Limb (tissue), 2 donors: Measurements from ENCODE around the gene ARID3A.

Source experiments
- DNase-seq, 2 donors: peaks; one replicate each; pipeline ENCODE4 v3.0.0-alpha.2; 2016; ENCODE audit errors: extremely low spot score in 2 of 2

ARID3A gene

GRCh38 chr19:986083-986482 lies 60.2 kb downstream of the ARID3A start:
- DNase-seq, result no peak

DNA sequence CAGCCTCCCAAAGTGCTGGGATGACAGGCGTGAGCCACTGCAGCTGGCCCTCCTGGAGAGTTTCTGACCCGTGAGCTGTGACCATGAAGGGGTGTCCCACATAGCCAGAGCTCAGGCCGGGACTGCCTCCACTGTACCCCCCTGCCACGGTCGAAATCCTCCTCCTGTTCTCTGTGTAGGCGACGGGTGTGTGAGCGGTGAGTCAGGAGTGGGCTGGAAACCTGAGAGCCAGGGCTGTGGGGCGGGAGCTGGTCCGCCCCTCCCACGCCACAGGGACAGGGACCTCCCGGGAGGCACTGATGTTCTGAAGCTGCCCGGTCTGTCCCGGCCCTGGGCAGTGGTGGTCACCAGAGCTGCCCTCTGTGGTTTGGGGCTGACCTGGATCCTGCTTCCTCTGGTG lies 62.2 kb downstream of the ARID3A start:
- DNase-seq, result no peak

GRCh38 chr19:988510-988909 lies 62.7 kb downstream of the ARID3A start:
- no peak for DNase-seq

DNA sequence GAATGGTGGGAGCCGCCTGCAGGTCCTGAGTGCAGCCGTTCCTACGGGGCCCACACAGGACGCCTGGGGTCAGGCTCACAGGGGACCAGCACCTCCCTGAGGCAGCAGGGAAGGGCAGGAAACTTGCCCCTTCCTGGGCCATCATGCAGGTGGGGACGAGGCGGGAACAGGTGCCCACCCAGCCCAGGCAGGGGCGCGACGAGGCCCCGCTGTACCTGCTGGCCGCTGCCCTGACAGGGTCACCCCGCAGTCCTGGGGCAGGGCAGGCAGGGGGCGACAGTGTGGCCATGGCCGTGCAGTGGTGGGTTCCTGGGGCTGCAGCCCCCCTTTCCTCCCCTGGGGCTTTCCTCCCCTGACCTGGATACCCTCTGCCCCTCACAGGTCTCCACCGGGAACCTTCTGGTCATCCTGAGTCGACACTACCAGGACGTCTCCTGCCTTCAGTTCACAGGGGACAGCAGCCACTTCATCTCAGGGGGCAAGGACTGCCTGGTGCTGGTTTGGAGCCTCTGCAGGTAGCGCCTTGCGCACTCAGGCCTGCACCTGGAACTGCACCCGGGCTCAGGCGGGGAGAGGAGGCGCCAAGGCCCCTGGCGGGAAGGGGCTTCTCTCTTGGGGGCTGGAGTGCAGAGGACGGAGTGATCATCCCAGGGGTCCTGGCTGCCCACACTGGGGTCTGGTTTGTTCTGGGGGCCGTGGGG lies 63.7 kb downstream of the ARID3A start:
- DNase-seq, result no peak

DNA sequence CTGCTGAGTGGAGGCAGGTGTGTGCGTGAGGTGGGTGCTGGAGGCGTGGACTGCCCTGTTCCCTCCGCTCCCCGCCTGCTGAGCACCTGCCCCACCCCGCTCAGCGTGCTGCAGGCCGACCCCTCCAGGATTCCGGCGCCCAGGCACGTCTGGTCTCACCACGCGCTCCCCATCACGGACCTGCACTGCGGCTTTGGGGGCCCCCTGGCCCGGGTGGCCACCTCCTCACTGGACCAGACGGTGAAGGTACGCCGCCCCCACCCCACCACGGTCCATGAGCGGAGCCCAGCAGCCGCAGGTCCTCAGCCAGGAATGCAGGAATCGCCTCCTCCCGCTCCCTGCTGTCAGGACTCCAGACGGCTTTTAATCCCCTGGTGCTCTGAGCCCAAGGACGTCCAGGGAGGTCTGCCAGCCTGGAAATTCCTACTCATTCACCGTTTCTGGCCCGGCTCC lies 64.3 kb downstream of the ARID3A start:
- no peak for DNase-seq

- DNase-seq, result no peak
Observed at GRCh38 chr19:990746-991145, 64.9 kb downstream of the ARID3A start.

DNA sequence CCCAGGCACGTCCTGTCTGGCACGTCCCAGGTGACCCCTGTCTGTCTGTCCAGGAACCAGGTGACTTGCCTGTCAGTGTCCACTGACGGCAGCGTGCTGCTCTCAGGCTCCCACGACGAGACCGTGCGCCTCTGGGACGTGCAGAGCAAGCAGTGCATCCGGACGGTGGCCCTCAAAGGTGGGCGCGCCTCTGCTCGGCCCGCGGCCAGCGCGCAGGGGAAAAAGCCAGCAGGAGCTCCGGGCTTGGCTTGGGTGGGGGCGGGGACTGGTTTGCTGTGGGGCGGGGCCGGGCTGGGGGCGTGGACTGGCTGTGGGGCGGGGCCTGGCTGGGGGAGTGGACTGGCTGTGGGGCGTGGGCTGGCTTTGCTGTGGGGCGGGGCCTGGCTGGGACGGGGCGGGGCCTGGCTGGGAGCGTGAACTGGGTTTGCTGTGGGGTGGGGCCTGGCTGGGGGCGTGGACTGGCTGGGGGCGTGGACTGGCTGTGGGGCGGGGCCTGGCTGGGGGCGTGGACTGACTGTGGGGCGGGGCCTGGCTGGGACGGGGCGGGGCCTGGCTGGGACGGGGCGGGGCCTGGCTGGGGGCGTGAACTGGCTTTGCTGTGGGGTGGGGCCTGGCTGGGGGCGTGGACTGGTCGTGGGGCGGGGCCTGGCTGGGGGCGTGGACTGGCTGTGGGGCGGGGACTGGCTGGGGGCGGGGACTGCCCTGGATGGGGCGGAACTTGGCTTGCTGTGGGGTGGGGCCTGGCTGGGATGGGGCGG lies 65.5 kb downstream of the ARID3A start:
- peak in 1 of 2 donors; percentile 65 for DNase-seq

- no peak for DNase-seq
Observed at GRCh38 chr19:991932-992669, 66.3 kb downstream of the ARID3A start.

- DNase-seq, result no peak
Observed at GRCh38 chr19:992670-993055, 66.8 kb downstream of the ARID3A start.

DNA sequence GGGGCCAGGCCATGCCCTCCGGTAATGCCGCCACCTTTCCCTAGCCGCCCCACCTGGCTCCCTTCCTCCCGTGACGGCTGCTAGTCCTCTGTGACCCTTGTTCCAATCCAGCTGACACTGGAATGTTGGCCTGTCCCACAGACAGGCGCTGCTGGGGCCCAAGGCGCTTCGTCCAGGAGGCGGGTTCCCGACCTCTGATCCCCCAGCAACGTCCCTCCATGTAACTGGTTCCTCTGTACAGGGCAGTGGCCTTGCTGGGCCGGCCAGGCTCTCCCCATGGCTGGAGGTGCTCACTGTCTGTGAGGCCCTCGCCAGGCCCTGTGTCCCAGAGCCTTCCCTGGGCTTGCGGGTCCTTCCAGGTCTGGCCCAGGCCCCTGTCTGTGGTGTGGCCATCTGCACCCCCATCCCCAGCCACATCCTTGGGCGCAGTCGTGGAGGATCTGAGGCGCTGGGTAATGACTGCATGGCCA lies 67.6 kb downstream of the ARID3A start:
- no peak for DNase-seq

DNA sequence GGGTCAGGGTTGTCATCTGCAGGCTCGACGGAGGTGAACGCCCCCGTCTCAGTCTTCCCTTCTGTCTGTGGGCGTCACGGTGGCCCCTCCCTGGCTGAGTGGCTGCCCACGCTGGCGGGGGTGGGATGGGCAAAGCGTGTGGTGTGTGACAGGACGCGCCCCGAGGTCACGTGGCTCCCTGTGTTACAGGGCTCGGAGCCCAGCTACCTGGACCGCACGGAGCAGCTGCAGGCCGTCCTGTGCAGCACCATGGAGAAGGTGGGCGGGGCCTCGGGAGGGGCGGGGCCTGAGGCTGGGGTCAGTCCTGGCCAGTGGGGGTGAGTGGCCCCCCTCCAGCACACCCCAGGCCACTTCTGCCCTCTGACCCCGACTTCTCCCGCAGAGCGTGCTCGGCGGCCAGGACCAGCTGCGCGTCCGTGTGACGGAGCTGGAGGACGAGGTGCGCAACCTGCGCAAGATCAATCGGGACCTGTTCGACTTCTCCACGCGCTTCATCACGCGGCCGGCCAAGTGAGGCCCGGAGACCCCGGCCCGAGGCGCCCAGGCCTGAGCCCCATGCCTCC lies 68.1 kb downstream of the ARID3A start:
- DNase-seq, result no peak

GRCh38 chr19:994516-994915 lies 68.7 kb downstream of the ARID3A start:
- no peak for DNase-seq

GRCh38 chr19:995051-995827 lies 69.4 kb downstream of the ARID3A start:
- DNase-seq, result no peak

- peak in 1 of 2 donors; percentile 77 for DNase-seq
Observed at GRCh38 chr19:996051-996838, 70.4 kb downstream of the ARID3A start.

- no peak for DNase-seq
Observed at GRCh38 chr19:998064-998463, 72.2 kb downstream of the ARID3A start.

DNA sequence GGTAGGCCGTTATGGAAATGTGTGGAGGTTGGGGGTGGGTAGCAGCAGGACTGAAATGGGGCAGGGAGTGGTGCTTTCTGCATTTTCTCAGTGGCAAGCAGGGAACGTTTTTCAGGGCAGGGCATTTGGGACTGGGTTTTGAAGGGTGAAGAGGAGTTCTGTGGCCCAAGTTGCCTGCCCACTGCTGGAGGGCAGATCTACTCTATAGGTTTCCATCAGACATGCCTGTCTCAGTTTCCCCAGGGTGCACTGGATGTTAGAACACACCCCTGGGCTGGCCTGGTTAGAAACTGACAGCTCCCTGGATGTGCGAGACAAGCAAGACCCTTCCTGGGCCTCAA lies 73.5 kb downstream of the ARID3A start:
- no peak for DNase-seq

DNA sequence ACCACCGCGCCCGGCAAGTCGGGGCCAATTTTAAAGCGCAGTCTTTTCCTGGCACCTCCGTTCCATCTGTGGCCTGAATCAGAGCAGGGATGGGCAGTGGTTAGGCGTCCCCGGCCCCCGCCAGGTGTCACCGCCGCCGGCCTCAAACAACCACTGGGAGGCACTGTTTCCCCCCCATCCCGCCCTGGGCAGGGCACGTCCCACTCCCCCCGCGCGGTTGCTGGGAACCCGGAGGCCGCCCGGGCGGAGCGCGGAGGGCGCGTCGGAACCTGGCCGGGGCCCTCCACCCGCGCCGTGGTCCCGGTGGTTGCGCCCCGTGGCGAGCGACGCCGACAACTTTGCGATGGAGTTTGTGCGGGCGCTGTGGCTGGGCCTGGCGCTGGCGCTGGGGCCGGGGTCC lies 74.3 kb downstream of the ARID3A start, which contains the start of gene GRIN3B:
Gene GRIN3B (plus strand): TSS at position 325 of the 400 bp plus-strand sequence. CDS start 19 bp downstream, at position 344.
- DNase-seq, result peak in 1 of 2 donors; percentile 79

DNA sequence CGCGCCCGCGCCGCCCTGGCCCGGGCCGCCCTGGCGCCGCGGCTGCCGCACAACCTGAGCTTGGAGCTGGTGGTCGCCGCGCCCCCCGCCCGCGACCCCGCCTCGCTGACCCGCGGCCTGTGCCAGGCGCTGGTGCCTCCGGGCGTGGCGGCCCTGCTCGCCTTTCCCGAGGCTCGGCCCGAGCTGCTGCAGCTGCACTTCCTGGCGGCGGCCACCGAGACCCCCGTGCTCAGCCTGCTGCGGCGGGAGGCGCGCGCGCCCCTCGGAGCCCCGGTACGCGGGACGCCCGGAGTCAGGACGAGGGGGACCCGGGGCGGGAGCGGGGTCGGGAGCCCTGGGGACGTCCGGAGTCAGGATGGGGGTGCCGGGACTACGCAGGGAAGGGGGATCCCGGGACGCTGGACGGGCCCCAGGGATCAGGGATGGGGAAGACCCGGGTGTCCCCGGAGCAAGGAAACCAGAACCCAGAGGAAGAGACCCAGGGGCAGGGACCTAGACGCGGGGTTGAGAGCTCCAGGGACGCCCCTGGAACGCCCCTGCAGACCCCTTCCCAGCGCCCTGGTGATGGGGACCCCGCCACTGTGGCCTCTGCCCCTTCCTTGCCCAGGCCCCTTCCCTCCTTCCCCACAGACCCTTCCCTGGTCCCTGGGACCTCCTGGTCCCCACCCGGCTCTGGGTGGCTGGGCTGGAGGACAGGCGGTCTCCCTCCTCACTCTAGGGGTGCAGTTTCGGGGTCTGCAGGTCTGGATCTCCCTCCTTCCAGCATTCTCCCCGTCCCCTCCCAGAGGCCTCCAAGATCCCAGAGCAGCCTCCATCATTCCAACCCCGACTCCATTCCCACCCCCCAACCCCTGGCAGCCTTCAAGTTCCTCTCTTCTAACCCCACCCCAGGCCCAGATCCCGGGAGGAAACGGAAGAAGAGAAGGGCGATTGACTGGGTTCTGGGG lies 75.0 kb downstream of the ARID3A start:
- DNase-seq, result no peak

DNA sequence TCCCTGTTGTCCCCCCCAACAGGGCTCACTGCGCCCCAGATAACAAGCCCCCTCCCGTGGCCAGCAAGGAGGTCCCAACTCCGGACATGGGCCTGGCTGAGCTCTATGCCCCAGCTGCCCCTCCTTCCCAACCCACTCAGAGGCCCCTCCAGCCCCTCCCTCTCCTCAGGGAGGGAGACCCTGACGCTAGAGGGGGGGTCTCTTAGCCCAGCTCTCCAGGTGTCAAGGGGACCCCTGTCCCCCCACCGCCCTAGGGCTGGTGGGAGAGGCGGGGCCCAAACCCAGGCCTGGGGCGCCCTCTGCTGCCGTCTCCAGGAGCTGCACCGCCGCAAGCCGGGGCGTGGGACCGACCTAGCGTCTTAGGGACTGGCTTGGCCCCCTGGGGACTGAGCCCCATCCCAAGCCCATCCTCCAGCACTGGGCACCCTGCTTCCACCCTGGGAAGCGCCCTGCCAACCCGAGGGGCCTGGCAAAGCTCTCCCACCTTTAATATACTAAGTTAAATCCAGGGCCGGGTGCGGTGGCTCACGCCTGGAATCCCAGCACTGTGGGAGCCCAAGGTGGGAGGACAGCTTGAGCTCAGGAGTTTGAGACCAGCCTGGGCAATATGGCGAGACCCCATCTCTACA lies 75.8 kb downstream of the ARID3A start:
- DNase-seq, result peak in 1 of 2 donors; percentile 80
